HL-60/S4 (cell line): Measurements from ENCODE around the gene MTRR.

ENCODE experiments used
- in situ Hi-C: fragments of 300-500 bp; cut with MboI; formaldehyde crosslinking; loops from 2 replicates; pipeline ENCODE4 v1.14.3; 2022; ENCODE audit warnings: low sequenced_read_pairs

The MTRR gene

GRCh38 chr5:7868773-7869473 is at the start of gene MTRR, which contains the start of gene FASTKD3:
Gene MTRR, plus strand, starts transcription at chr5:7869148. Its CDS starts 1,647 bp downstream, at chr5:7870795.
Gene FASTKD3, minus strand, starts transcription at chr5:7869031. Its CDS starts 948 bp downstream, at chr5:7868083.
- in situ Hi-C loops: no loop called here

GRCh38 chr5:7822449-7822848 is 46.5 kb upstream of the MTRR start:
- in situ Hi-C loops: no loop called here

- in situ Hi-C loops: no loop called here
Observed at GRCh38 chr5:7823594-7823993, 45.4 kb upstream of the MTRR start.

- in situ Hi-C loops: no loop called here
Observed at GRCh38 chr5:7824995-7825394, 44.0 kb upstream of the MTRR start.

GRCh38 chr5:7825630-7826029 is 43.3 kb upstream of the MTRR start:
- in situ Hi-C loops: no loop called here

GRCh38 chr5:7827610-7828009 is 41.3 kb upstream of the MTRR start:
- in situ Hi-C loops: no loop called here

GRCh38 chr5:7828269-7828668 is 40.7 kb upstream of the MTRR start:
- in situ Hi-C loops: no loop called here

- in situ Hi-C loops: no loop called here
Observed at GRCh38 chr5:7834982-7835381, 34.0 kb upstream of the MTRR start.

GRCh38 chr5:7837403-7837802 is 31.5 kb upstream of the MTRR start:
- in situ Hi-C loops: no loop called here

- in situ Hi-C loops: no loop called here
Observed at GRCh38 chr5:7842531-7842930, 26.4 kb upstream of the MTRR start.

GRCh38 chr5:7844901-7845300 is 24.0 kb upstream of the MTRR start:
- in situ Hi-C loops: no loop called here

GRCh38 chr5:7845557-7845956 is 23.4 kb upstream of the MTRR start:
- in situ Hi-C loops: no loop called here

GRCh38 chr5:7846327-7846726 is 22.6 kb upstream of the MTRR start:
- in situ Hi-C loops: no loop called here

GRCh38 chr5:7848296-7848695 is 20.7 kb upstream of the MTRR start:
- in situ Hi-C loops: no loop called here

- in situ Hi-C loops: no loop called here
Observed at GRCh38 chr5:7849681-7850394, 19.1 kb upstream of the MTRR start.

GRCh38 chr5:7850395-7851239 is 18.3 kb upstream of the MTRR start, which contains the start of gene CFAP90:
Gene CFAP90, minus strand, starts transcription at chr5:7851133. Its CDS starts 112 bp downstream, at chr5:7851021.
- in situ Hi-C loops: no loop called here

- in situ Hi-C loops: no loop called here
Observed at GRCh38 chr5:7851240-7851592, 17.7 kb upstream of the MTRR start.

- in situ Hi-C loops: no loop called here
Observed at GRCh38 chr5:7851617-7852289, 17.2 kb upstream of the MTRR start.

- in situ Hi-C loops: no loop called here
Observed at GRCh38 chr5:7852542-7852941, 16.4 kb upstream of the MTRR start.

- in situ Hi-C loops: no loop called here
Observed at GRCh38 chr5:7852988-7853387, 16.0 kb upstream of the MTRR start.

GRCh38 chr5:7855611-7856010 is 13.3 kb upstream of the MTRR start:
- in situ Hi-C loops: no loop called here
